ENCODE results near the gene ELF1.
"Not testable (repeated sequence)": the region's sequence is repeated elsewhere in the genome, so short reads cannot be mapped to it uniquely, and the experiment has no call there.

The ELF1 gene

GRCh38 chr13:40911341-40911740 lies 107.8 kb downstream of the ELF1 start:
- no peak overlapping the region for H3K4me3 ChIP-seq (ENCODE audit: low read depth, low read length)

GRCh38 chr13:40910324-40911050 lies 108.6 kb downstream of the ELF1 start:
- H3K4me3 ChIP-seq (ENCODE audit: low read depth, low read length), result no peak overlapping the region
- TF ChIP-seq, protein P1, sequence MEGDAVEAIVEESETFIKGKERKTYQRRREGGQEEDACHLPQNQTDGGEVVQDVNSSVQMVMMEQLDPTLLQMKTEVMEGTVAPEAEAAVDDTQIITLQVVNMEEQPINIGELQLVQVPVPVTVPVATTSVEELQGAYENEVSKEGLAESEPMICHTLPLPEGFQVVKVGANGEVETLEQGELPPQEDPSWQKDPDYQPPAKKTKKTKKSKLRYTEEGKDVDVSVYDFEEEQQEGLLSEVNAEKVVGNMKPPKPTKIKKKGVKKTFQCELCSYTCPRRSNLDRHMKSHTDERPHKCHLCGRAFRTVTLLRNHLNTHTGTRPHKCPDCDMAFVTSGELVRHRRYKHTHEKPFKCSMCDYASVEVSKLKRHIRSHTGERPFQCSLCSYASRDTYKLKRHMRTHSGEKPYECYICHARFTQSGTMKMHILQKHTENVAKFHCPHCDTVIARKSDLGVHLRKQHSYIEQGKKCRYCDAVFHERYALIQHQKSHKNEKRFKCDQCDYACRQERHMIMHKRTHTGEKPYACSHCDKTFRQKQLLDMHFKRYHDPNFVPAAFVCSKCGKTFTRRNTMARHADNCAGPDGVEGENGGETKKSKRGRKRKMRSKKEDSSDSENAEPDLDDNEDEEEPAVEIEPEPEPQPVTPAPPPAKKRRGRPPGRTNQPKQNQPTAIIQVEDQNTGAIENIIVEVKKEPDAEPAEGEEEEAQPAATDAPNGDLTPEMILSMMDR (IDR thresholded peaks at IDR 0.05; ENCODE audit: low read depth, low read length), result no peak

More at GRCh38 chr13:40911341-40911740, 107.8 kb downstream of the ELF1 start:
- TF ChIP-seq, protein P1 (IDR thresholded peaks at IDR 0.05; ENCODE audit: low read depth, low read length), result no peak

- not testable (repeated sequence) for H3K4me3 ChIP-seq (ENCODE audit: low read depth, low read length)
These were observed 109.4 kb downstream of the ELF1 start for GRCh38 chr13:40909541-40910200.

- TF ChIP-seq, protein P1 (IDR thresholded peaks at IDR 0.05; ENCODE audit: low read depth, low read length), result no peak
- H3K4me3 ChIP-seq (ENCODE audit: low read depth, low read length), result no peak overlapping the region
These were observed 110.6 kb downstream of the ELF1 start for GRCh38 chr13:40908546-40908945.

DNA sequence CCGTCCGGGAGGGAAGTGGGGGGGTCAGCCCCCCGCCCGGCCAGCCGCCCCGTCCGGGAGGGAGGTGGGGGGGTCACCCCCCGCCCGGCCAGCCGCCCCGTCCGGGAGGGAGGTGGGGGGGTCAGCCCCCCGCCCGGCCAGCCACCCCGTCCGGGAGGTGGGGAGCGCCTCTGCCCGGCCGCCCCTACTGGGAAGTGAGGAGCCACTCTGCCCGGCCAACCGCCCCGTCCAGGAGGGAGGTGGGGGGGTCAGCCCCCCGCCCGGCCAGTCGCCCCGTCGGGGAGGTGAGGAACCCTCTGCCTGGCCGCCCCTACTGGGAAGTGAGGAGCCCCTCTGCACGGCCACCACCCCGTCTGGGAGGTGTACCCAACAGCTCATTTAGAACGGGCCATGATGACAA lies 118.1 kb downstream of the ELF1 start:
- not testable (repeated sequence) for H3K4me3 ChIP-seq (ENCODE audit: low read depth, low read length)

- not testable (repeated sequence) for H3K4me3 ChIP-seq (ENCODE audit: low read depth, low read length)
These were observed 118.5 kb downstream of the ELF1 start for GRCh38 chr13:40900568-40900967.

DNA sequence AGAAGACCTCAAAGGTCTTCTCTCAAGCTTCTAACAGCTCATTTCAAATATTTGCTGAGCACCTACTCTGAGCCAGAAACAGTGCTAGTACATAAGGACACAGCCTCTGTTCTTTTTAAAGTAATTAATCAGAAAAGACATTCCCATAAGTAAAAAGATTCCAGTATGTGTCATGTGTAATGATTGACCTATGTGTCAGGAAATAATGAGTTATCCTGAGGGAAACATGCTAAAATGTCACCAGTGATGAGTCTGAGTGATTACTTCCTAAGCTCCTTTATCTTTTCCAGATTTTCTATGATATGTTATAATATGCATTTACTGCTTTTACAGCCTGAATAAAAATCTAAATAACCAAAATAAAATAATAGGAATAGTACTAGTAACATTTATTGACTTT lies 122.1 kb downstream of the ELF1 start:
- no peak overlapping the region for H3K4me3 ChIP-seq (ENCODE audit: low read depth, low read length)
- TF ChIP-seq, protein P1 (IDR thresholded peaks at IDR 0.05; ENCODE audit: low read depth, low read length), result no peak

- H3K4me3 ChIP-seq (ENCODE audit: low read depth, low read length), result no peak overlapping the region
These were observed 123.6 kb downstream of the ELF1 start for GRCh38 chr13:40895227-40896184.

DNA sequence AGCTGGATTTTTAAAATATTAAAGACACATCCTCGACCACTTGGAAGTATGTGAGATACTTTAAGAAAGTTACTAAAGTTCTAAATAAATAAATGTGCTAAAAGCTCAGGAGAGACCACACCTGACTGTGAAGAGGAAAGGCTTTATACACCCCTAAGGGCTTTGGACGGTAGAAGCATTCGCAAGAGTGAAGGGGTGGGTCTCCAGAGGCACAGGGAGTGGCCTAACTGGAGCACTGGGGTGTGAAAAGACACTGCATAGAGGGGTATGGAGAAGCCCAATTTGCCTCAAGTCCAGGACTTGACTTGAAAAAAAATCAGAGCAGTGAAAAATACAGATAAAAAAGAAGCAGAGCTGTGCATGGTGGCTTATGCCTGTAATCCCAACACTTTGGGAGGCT lies 125.5 kb downstream of the ELF1 start:
- H3K4me3 ChIP-seq (ENCODE audit: low read depth, low read length), result not testable (repeated sequence)

More at GRCh38 chr13:40895227-40896184, 123.6 kb downstream of the ELF1 start:
- TF ChIP-seq, protein P1 (IDR thresholded peaks at IDR 0.05; ENCODE audit: low read depth, low read length), result no peak

All from WI38 (cell line).